A549 (cell line): ENCODE data around the gene KLHL3. TPM values are rescaled to one million over a fixed set of nuclear protein-coding genes. Genes with fewer than 3 reads are reported as not detected.
A peak's percentile ranks its signal among the peaks of the same experiment; 100 is the strongest.

Experiments
- ATAC-seq, 2 experiments: fragments of 200-7000 bp in 1 of 2; fragments of >200 bp in 1 of 2; cut with Nextera tagmentation in 1 of 2; cut with Tn5 transposase in 1 of 2; 3 replicates each; pipeline versions ENCODE4 v1.8.0 to v1.9.1; 2018 to 2020; ENCODE audit warnings: mild to moderate bottlenecking in 1 of 2, moderate library complexity in 1 of 2
- CTCF ChIA-PET: fragments of 300-600 bp; sonication (Branson Sonifier 250); formaldehyde crosslinking; extraction: SDS; loops from one replicate; lab custom pipeline; 2021; ENCODE audit warnings: antibody characterized with exemption, inconsistent platforms; lab: Yijun Ruan, JAX
- POLR2A ChIA-PET: fragments of 350-600 bp; formaldehyde crosslinking; extraction: SDS; loops from one replicate; lab custom pipeline; 2021; ENCODE audit warnings: antibody characterized with exemption, inconsistent platforms; lab: Yijun Ruan, JAX
- DNase-seq, 2 experiments: peaks; one replicate each; pipeline versions ENCODE4 v3.0.0 to v3.0.0-alpha.2; 2011 to 2016; ENCODE audit warnings: low read depth in 1 of 2, low spot score in 1 of 2
- FAIRE-seq: peaks from 2 replicates; lab custom pipeline; 2011; peaks lifted over from hg19 to GRCh38; lab: Jason Lieb, UNC
- H3K27ac ChIP-seq, 2 experiments: fragments of >200 bp; sonication (Bioruptor Twin); formaldehyde crosslinking; 3 replicates each; pipeline ENCODE4 v1.5.1; 2016 to 2017
- H3K4me1 ChIP-seq: fragments of >200 bp; sonication (Bioruptor Twin); formaldehyde crosslinking; 3 replicates; pipeline ENCODE4 v1.6.1; 2016
- H3K4me2 ChIP-seq: fragments of >200 bp; sonication (Bioruptor Twin); formaldehyde crosslinking; 3 replicates; pipeline ENCODE4 v1.6.1; 2016
- H3K4me3 ChIP-seq: fragments of >200 bp; sonication (Bioruptor Twin); formaldehyde crosslinking; 3 replicates; pipeline ENCODE4 v1.5.1; 2016
- H3K9me3 ChIP-seq: fragments of >200 bp; sonication (Bioruptor Twin); formaldehyde crosslinking; 3 replicates; pipeline ENCODE4 v1.6.1; 2016
- BHLHE40 ChIP-seq: IDR thresholded peaks from 2 replicates; pipeline ENCODE4 v1.6.1; 2012; ENCODE audit warnings: low read depth, low read length, inconsistent platforms
- CBX8 ChIP-seq: fragments of 200-600 bp; sonication (generic); IDR thresholded peaks from 2 replicates; pipeline ENCODE4 v1.6.1; 2016
- ESRRA ChIP-seq: fragments of 150-350 bp; IDR thresholded peaks from 2 replicates; pipeline ENCODE4 v1.6.1; 2014; ENCODE audit warnings: mild to moderate bottlenecking, low read length, borderline replicate concordance
- GATA3 ChIP-seq: IDR thresholded peaks from 2 replicates; pipeline ENCODE4 v1.6.1; 2012; ENCODE audit warnings: borderline replicate concordance
- HDAC2 ChIP-seq: fragments of 200-600 bp; sonication (generic); IDR thresholded peaks from 2 replicates; pipeline ENCODE4 v1.6.1; 2016
- JUNB ChIP-seq: fragments of >200 bp; sonication (Bioruptor Twin); formaldehyde crosslinking; IDR thresholded peaks from 2 replicates; pipeline ENCODE4 v1.6.1; 2016
- NFE2L2 ChIP-seq: fragments of 150-350 bp; conservative IDR thresholded peaks from 2 replicates; pipeline ENCODE4 v1.6.1; 2014; ENCODE audit warnings: low read length
- NR3C1 ChIP-seq: fragments of >200 bp; sonication (Bioruptor Twin); formaldehyde crosslinking; IDR thresholded peaks from 3 replicates; pipeline ENCODE4 v1.6.1; 2017
- PBX3 ChIP-seq: IDR thresholded peaks from 2 replicates; pipeline ENCODE4 v1.6.1; 2012
- PHF8 ChIP-seq: fragments of 200-600 bp; sonication (generic); IDR thresholded peaks from 2 replicates; pipeline ENCODE4 v1.6.1; 2016; ENCODE audit warnings: low read depth, mild to moderate bottlenecking, antibody characterized with exemption, moderate library complexity, borderline replicate concordance
- POLR2AphosphoS2 ChIP-seq: conservative IDR thresholded peaks from 2 replicates; pipeline ENCODE4 v1.6.1; 2012; ENCODE audit warnings: low read length, improper control_type of control experiment, inconsistent platforms
- RARB ChIP-seq: fragments of 250-450 bp; sonication (Bioruptor Pico); IDR thresholded peaks from 2 replicates; pipeline ENCODE4 v1.8.0; 2021; ENCODE audit warnings: mild to moderate bottlenecking, moderate library complexity
- REST ChIP-seq: fragments of 200-600 bp; sonication (generic); IDR thresholded peaks from 2 replicates; pipeline ENCODE4 v1.6.1; 2016; ENCODE audit warnings: antibody characterized with exemption, mild to moderate bottlenecking, moderate library complexity
- SMC3 ChIP-seq: fragments of >200 bp; sonication (Bioruptor Twin); formaldehyde crosslinking; IDR thresholded peaks from 3 replicates; pipeline ENCODE4 v1.6.1; 2018; ENCODE audit warnings: inconsistent platforms
- SREBF2 ChIP-seq: fragments of 450-650 bp; IDR thresholded peaks from 2 replicates; pipeline ENCODE4 v1.6.1; 2014; ENCODE audit warnings: mild to moderate bottlenecking, moderate library complexity
- TP53 ChIP-seq: fragments of 250-450 bp; sonication (Bioruptor Pico); IDR thresholded peaks from 2 replicates; pipeline ENCODE4 v1.5.0; 2021; ENCODE audit warnings: mild to moderate bottlenecking, moderate library complexity
- ZC3H11A ChIP-seq: fragments of 450-650 bp; IDR thresholded peaks from 2 replicates; pipeline ENCODE4 v1.6.1; 2014; ENCODE audit warnings: antibody characterized with exemption, mild to moderate bottlenecking
- WGBS: methylation state at CpG from one replicate; pipeline ENCODE4 v1.1.6; 2017; ENCODE audit errors: missing lambda C conversion rate; 5-methylcytosine and 5-hydroxymethylcytosine counted together
- polyA plus RNA-seq, 4 experiments: library from polyadenylated mRNA; depleted of rRNA in 3 of 4; stranded (reverse); fragments of >200 nt; fragmentation: RNase III in 1 of 4; extraction: RNeasy Plus Mini Kit Qiagen cat#74134 plus additional on column Dnase treatment in 1 of 4; gene quantifications; 2 replicates in 3 of 4; 3 replicates in 1 of 4; pipeline ENCODE4 v1.2.3, GENCODE V29; 2011 to 2017
- TF ChIP-seq, protein P1 (sequence below): fragments of >200 bp; sonication (Bioruptor Twin); formaldehyde crosslinking; IDR thresholded peaks from 3 replicates; pipeline ENCODE4 v1.6.1; 2016
- TF ChIP-seq, protein P2 (sequence below): fragments of 450-650 bp; IDR thresholded peaks from 2 replicates; pipeline ENCODE4 v1.6.1; 2014; ENCODE audit warnings: antibody characterized with exemption

KLHL3 gene
- polyA plus RNA-seq, 2 of the 4 experiments (the other 2 are of a cell fraction), result 0.35 to 1.1 TPM

- H3K4me1 ChIP-seq, result no peaks in the 10 kb centered on the region
- peak; percentile 43 to 48; a peak in 3 of 6 replicates for ATAC-seq
Measured at GRCh38 chr5:137621861-137622823, 113.7 kb downstream of the KLHL3 start.

GRCh38 chr5:137621306-137621705, 114.6 kb downstream of the KLHL3 start:
- Histone ChIP-seq H3K4me1 (no peaks in the 10 kb centered on the region), H3K27ac (no peak overlapping the region), H3K4me2 (no peak overlapping the region), H3K4me3 (no peak overlapping the region), H3K9me3 (no peaks in the 10 kb centered on the region)
- WGBS, result 73% methylated on average over 3 of the region's 3 CpGs
- TF ChIP-seq SREBF2 (no peak), PBX3 (no peak), CBX8 (no peak), TP53 (no peak), JUNB (no peak), BHLHE40 (no peak), SMC3 (no peak), GATA3 (no peak), ZC3H11A (no peak), POLR2AphosphoS2 (no peak), PHF8 (no peak), HDAC2 (no peak), NFE2L2 (no peak), ESRRA (no peak)
- TF ChIP-seq, protein P1, sequence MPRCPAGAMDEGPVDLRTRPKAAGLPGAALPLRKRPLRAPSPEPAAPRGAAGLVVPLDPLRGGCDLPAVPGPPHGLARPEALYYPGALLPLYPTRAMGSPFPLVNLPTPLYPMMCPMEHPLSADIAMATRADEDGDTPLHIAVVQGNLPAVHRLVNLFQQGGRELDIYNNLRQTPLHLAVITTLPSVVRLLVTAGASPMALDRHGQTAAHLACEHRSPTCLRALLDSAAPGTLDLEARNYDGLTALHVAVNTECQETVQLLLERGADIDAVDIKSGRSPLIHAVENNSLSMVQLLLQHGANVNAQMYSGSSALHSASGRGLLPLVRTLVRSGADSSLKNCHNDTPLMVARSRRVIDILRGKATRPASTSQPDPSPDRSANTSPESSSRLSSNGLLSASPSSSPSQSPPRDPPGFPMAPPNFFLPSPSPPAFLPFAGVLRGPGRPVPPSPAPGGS, result no peak
- CTCF ChIA-PET, result interaction anchor here (0.6 to 9.2 kb wide), 4 partner anchors 8 to 1754 kb away, joined by 3 to 45 read pairs (median 10); no protein-coding TSS in a partner anchor
- ATAC-seq (no peak), FAIRE-seq (no peak), DNase-seq (no peak)
- POLR2A ChIA-PET, result no interaction called here

More at GRCh38 chr5:137621861-137622823, 113.7 kb downstream of the KLHL3 start:
- Histone ChIP-seq H3K4me3 (no peak overlapping the region), H3K27ac (no peak overlapping the region), H3K4me2 (no peak overlapping the region), H3K9me3 (no peaks in the 10 kb centered on the region)
- TF ChIP-seq NR3C1 (no peak), RARB (CRISPR knock-in tag) (no peak), JUNB (no peak), GATA3 (no peak), REST (no peak)
- TF ChIP-seq, protein P2, sequence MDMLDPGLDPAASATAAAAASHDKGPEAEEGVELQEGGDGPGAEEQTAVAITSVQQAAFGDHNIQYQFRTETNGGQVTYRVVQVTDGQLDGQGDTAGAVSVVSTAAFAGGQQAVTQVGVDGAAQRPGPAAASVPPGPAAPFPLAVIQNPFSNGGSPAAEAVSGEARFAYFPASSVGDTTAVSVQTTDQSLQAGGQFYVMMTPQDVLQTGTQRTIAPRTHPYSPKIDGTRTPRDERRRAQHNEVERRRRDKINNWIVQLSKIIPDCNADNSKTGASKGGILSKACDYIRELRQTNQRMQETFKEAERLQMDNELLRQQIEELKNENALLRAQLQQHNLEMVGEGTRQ, result no peak
- 57% methylated on average over 9 of the region's 10 CpGs for WGBS
- POLR2A ChIA-PET, result no interaction called here
- FAIRE-seq (no peak), DNase-seq (no peak)
- CTCF ChIA-PET, result interaction anchor here (0.9 to 9.2 kb wide), 5 partner anchors 7 to 1539 kb away, joined by 3 to 45 read pairs (median 5); partner anchors contain the start of gene KLHL3
